ENCODE data around the gene AGMAT.

DNA sequence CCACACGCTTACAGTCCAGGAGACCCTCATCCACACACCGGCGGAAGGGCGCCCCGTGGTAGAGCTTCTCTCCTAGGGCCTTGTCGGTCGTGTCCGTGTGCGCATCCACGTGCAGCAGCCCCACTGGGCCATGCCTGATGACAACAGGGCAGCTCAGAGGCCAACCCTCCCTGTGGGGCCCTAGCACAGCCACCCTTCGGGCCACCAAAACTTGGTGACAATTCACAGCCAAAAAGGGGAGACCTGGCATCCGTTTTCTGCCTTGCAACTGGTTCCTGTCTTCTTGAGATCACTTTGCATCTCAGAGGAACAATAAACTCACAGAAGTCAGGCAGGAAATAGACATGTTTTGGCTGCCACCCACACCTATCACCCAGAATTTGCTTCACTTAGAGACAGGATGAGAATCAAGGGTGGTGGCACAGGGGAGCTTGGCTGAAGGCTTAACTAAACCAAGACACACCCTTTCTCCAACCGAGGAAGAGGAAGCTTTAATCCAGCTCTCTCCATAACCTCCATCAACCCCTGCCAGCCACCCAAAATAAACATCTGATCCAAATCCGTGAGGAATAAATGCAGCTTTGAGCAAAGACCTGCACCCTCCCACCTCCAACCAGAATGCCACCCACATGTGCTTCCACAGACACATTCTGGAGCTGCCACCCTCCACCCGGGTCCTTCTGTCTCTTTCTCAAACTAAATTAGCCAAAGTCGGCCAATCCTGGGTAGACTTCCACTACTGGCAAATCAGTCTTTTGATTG lies 5.7 kb downstream of the AGMAT start:
- TF ChIP-seq, protein P1, sequence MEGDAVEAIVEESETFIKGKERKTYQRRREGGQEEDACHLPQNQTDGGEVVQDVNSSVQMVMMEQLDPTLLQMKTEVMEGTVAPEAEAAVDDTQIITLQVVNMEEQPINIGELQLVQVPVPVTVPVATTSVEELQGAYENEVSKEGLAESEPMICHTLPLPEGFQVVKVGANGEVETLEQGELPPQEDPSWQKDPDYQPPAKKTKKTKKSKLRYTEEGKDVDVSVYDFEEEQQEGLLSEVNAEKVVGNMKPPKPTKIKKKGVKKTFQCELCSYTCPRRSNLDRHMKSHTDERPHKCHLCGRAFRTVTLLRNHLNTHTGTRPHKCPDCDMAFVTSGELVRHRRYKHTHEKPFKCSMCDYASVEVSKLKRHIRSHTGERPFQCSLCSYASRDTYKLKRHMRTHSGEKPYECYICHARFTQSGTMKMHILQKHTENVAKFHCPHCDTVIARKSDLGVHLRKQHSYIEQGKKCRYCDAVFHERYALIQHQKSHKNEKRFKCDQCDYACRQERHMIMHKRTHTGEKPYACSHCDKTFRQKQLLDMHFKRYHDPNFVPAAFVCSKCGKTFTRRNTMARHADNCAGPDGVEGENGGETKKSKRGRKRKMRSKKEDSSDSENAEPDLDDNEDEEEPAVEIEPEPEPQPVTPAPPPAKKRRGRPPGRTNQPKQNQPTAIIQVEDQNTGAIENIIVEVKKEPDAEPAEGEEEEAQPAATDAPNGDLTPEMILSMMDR (IDR thresholded peaks at IDR 0.05) = no peak
- TF ChIP-seq EZH2 (IDR thresholded peaks at IDR 0.05) (no peak), EZH2phosphoT487 (IDR thresholded peaks at IDR 0.05) (no peak)

All from neural progenitor cell (in vitro differentiated cells).